HepG2 (cell line): ENCODE data around the gene FITM1.
A peak's percentile ranks its signal among the peaks of the same experiment; 100 is the strongest.

Experiments used
- EP300 ChIP-seq, 3 experiments: sonication (generic) in 1 of 3; formaldehyde crosslinking in 1 of 3; IDR thresholded peaks; 2 replicates each; pipeline versions ENCODE4 v1.5.1 to v1.6.1; 2011 to 2020; ENCODE audit warnings: low read depth in 2 of 3, low read length in 2 of 3, borderline replicate concordance in 1 of 3, improper control_type of control experiment in 1 of 3, mild to moderate bottlenecking in 1 of 3, missing genetic modification reagents in 1 of 3, moderate library complexity in 1 of 3
- FOSL1 ChIP-seq: sonication (generic); formaldehyde crosslinking; IDR thresholded peaks from 2 replicates; pipeline ENCODE4 v1.9.0; 2021; ENCODE audit warnings: missing genetic modification reagents, borderline replicate concordance
- GABPB1 ChIP-seq: IDR thresholded peaks from 2 replicates; pipeline ENCODE4 v1.6.1; 2016; ENCODE audit warnings: mild to moderate bottlenecking, missing genetic modification reagents, moderate library complexity, missing compliant biosample characterization
- KDM1A ChIP-seq: IDR thresholded peaks from 2 replicates; pipeline ENCODE4 v1.6.1; 2016; ENCODE audit warnings: missing compliant biosample characterization
- POLR2A ChIP-seq, 2 experiments: IDR thresholded peaks; 2 replicates each; pipeline ENCODE4 v1.6.1; 2011; ENCODE audit warnings: low read depth in 2 of 2, low read length in 2 of 2, mild to moderate bottlenecking in 1 of 2, moderate library complexity in 1 of 2; ENCODE audit not compliant: insufficient read depth in 1 of 2
- TBL1XR1 ChIP-seq: fragments of 150-350 bp; IDR thresholded peaks from 2 replicates; pipeline ENCODE4 v1.6.1; 2014; ENCODE audit warnings: borderline replicate concordance, low read length; ENCODE audit not compliant: partially characterized antibody
- ZBTB8A ChIP-seq: sonication (generic); formaldehyde crosslinking; IDR thresholded peaks from 2 replicates; pipeline ENCODE4 v1.4.0; 2020; ENCODE audit warnings: mild to moderate bottlenecking, low read depth, missing genetic modification reagents, borderline replicate concordance
- ZNF230 ChIP-seq: sonication (generic); formaldehyde crosslinking; IDR thresholded peaks from 2 replicates; pipeline ENCODE4 v1.4.0; 2020; ENCODE audit warnings: mild to moderate bottlenecking, missing genetic modification reagents
- TF ChIP-seq, protein P1 (sequence below): sonication (generic); formaldehyde crosslinking; IDR thresholded peaks from 2 replicates; pipeline ENCODE4 v1.5.0; 2020; ENCODE audit warnings: missing genetic modification reagents, mild to moderate bottlenecking, borderline replicate concordance

DNA sequence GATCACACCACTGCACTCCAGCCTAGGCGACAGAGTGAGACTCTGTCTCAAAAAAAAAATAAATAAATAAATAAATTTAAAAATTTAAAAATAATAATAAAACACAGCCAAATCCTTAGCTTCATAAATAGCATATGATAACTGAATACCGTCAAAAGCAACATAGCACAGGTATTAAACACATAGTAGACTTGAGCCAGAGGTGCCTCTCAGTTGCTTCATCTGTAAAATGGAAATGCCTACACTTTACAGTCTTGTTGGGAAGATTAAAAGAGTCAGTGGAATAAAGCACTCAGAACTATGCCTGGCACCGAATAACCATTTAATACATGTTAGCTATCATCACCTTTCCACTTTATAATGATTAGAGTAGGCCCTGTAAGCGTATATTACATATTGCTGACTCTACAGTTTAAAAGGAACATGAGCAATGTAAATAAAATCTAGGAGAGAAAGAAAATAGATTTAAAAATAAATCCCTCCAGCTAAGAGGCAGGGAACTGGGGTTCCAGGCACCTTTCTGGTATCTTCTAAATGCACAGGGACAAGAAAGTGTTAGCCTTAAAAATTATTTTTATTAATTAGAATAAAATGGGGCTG lies 23.7 kb upstream of the FITM1 start:
- no peak for TF ChIP-seq ZBTB8A (CRISPR knock-in tag)
- no peak for TF ChIP-seq KDM1A (CRISPR knock-in tag)
- TF ChIP-seq, protein P1, sequence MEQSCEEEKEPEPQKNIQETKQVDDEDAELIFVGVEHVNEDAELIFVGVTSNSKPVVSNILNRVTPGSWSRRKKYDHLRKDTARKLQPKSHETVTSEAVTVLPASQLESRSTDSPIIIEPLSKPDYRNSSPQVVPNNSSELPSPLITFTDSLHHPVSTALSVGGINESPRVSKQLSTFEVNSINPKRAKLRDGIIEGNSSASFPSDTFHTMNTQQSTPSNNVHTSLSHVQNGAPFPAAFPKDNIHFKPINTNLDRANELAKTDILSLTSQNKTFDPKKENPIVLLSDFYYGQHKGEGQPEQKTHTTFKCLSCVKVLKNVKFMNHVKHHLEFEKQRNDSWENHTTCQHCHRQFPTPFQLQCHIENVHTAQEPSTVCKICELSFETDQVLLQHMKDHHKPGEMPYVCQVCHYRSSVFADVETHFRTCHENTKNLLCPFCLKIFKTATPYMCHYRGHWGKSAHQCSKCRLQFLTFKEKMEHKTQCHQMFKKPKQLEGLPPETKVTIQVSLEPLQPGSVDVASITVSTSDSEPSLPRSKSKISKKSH (CRISPR knock-in tag): no peak
- peak in 1 of 2 experiments; percentile 34; a peak in 1 of 4 replicates for TF ChIP-seq POLR2A (IDR thresholded peaks at IDR 0.05; ENCODE audit: insufficient read depth in 1 of 2, low read depth in 2 of 2, low read length in 2 of 2)
- no peak for TF ChIP-seq ZNF230 (CRISPR knock-in tag)
- TF ChIP-seq GABPB1 (CRISPR knock-in tag): no peak
- TF ChIP-seq FOSL1 (CRISPR knock-in tag): no peak
- TF ChIP-seq TBL1XR1: no peak
- no peak for TF ChIP-seq EP300 (IDR thresholded peaks at IDR 0.05; ENCODE audit: low read depth in 2 of 2, low read length in 2 of 2)
- no peak for TF ChIP-seq EP300 (CRISPR knock-in tag; IDR thresholded peaks at IDR 0.05; ENCODE audit: borderline replicate concordance)
